ENCODE results near the gene SIGLEC9.

- TF ChIP-seq POLR2A (IDR thresholded peaks at IDR 0.05) (no peak), CTCF (IDR thresholded peaks at IDR 0.05) (no peak)
These were observed 26.9 kb upstream of the SIGLEC9 start for GRCh38 chr19:51097796-51098195.
